ENCODE results near the gene SLC1A4. TPM values are rescaled to one million over a fixed set of nuclear protein-coding genes. Genes with fewer than 3 reads are reported as not detected.
A peak's percentile ranks its signal among the peaks of the same experiment; 100 is the strongest.
"Not testable (repeated sequence)": the region's sequence is repeated elsewhere in the genome, so short reads cannot be mapped to it uniquely, and the experiment has no call there.

Gene SLC1A4
- polyA plus RNA-seq, 3 donors from 2014 or later: 7.0 to 10.4 (median 8.2) TPM

- Mint-ChIP-seq H3K27ac (peak overlapping the region in 2 of 6 donors; percentile 82 to 87), H3K4me1 (peaks cover 22 to 66% of the 10 kb centered on the region in 2 donors)
Observed at GRCh38 chr2:64990876-64991275, 1.7 kb downstream of the SLC1A4 start.

GRCh38 chr2:64992218-64992617 lies 3.0 kb downstream of the SLC1A4 start:
- Mint-ChIP-seq H3K4me1 (peaks cover 18 to 52% of the 10 kb centered on the region in 2 donors), H3K9me3 (no peaks in the 10 kb centered on the region), H3K4me3 (peak overlapping the region; percentile 22 to 40 (median 28)), H3K27me3 (ENCODE audit: low read depth in 3 of 3) (peaks cover 4 to 16% (median 5%) of the 10 kb centered on the region in 3 donors), H3K27ac (peak overlapping the region in 1 of 6 donors; percentile 62), H3K36me3 (peaks cover 0 to 10% (median 0%) of the 10 kb centered on the region in 3 donors)
- no peak for DNase-seq

More at GRCh38 chr2:64990876-64991275, 1.7 kb downstream of the SLC1A4 start:
- Mint-ChIP-seq H3K36me3 (peaks cover 0 to 10% (median 0%) of the 10 kb centered on the region in 3 donors), H3K9me3 (no peaks in the 10 kb centered on the region), H3K4me3 (peak overlapping the region; percentile 85 to 91 (median 87)), H3K27me3 (ENCODE audit: low read depth in 3 of 3) (peaks cover 3 to 19% (median 5%) of the 10 kb centered on the region in 3 donors)
- no peak for DNase-seq

- Mint-ChIP-seq H3K27ac (no peak overlapping the region), H3K27me3 (ENCODE audit: low read depth in 3 of 3) (peaks cover 5 to 15% (median 6%) of the 10 kb centered on the region in 3 donors), H3K9me3 (no peaks in the 10 kb centered on the region), H3K4me3 (peak overlapping the region in 1 of 5 donors; percentile 49), H3K4me1 (peaks cover 15 to 45% of the 10 kb centered on the region in 2 donors), H3K36me3 (peaks cover 0 to 10% (median 0%) of the 10 kb centered on the region in 3 donors)
- DNase-seq: no peak
Observed at GRCh38 chr2:64992990-64993389, 3.8 kb downstream of the SLC1A4 start.

GRCh38 chr2:64995041-64995440 lies 5.8 kb downstream of the SLC1A4 start:
- DNase-seq: no peak
- H3K27me3 Mint-ChIP-seq (ENCODE audit: low read depth in 3 of 3): peaks cover 2 to 6% (median 3%) of the 10 kb centered on the region in 3 donors
- peaks cover 0 to 10% (median 0%) of the 10 kb centered on the region in 3 donors for H3K36me3 Mint-ChIP-seq
- no peak overlapping the region for H3K27ac Mint-ChIP-seq
- H3K9me3 Mint-ChIP-seq: no peaks in the 10 kb centered on the region
- no peak overlapping the region for H3K4me3 Mint-ChIP-seq
- H3K4me1 Mint-ChIP-seq: peaks cover 11 to 39% of the 10 kb centered on the region in 2 donors

GRCh38 chr2:64996871-64997307 lies 7.7 kb downstream of the SLC1A4 start:
- Mint-ChIP-seq H3K27me3 (ENCODE audit: low read depth in 3 of 3) (peaks cover 0 to 3% (median 3%) of the 10 kb centered on the region in 3 donors), H3K9me3 (no peaks in the 10 kb centered on the region), H3K4me3 (no peak overlapping the region), H3K36me3 (peaks cover 0 to 10% (median 0%) of the 10 kb centered on the region in 3 donors), H3K27ac (no peak overlapping the region), H3K4me1 (peaks cover 0 to 25% of the 10 kb centered on the region in 2 donors)
- DNase-seq: no peak

DNA sequence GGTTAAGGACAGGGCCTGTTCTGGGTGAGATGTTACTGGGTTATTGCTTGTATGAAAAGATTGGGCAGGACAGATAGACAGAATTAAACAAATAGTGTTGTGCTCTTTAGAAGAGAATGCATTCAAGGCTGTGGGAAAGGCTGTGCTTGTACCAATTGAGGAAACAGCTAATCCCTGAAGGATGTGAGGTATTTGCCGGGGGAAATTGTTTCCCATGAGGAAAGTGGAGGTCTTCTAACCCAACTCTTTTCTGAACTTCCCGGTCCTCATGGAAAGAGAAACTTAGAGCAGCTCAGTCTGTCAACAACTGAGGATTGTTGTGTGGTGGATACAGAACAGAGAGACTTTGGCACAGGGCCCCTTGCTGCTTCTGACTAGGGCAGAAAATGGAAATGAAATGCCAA lies 9.5 kb downstream of the SLC1A4 start:
- no peak overlapping the region for H3K27ac Mint-ChIP-seq
- H3K9me3 Mint-ChIP-seq: no peaks in the 10 kb centered on the region
- no peaks in the 10 kb centered on the region for H3K36me3 Mint-ChIP-seq
- H3K4me3 Mint-ChIP-seq: no peak overlapping the region
- no peak for DNase-seq
- H3K4me1 Mint-ChIP-seq: peaks cover 0 to 9% of the 10 kb centered on the region in 2 donors
- H3K27me3 Mint-ChIP-seq (ENCODE audit: low read depth in 3 of 3): peaks cover 0 to 3% (median 3%) of the 10 kb centered on the region in 3 donors

- Mint-ChIP-seq H3K9me3 (no peaks in the 10 kb centered on the region), H3K4me1 (no peaks in the 10 kb centered on the region), H3K27ac (peak overlapping the region in 1 of 6 donors; percentile 34), H3K36me3 (peaks cover 0 to under 1% (median 0%) of the 10 kb centered on the region in 3 donors), H3K4me3 (no peak overlapping the region), H3K27me3 (ENCODE audit: low read depth in 3 of 3) (peaks cover 0 to 3% (median 1%) of the 10 kb centered on the region in 3 donors)
- no peak for DNase-seq
Observed at GRCh38 chr2:64999754-65000153, 10.6 kb downstream of the SLC1A4 start.

GRCh38 chr2:65000644-65001043 lies 11.4 kb downstream of the SLC1A4 start:
- Mint-ChIP-seq H3K27me3 (ENCODE audit: low read depth in 3 of 3) (peaks cover 0 to 3% (median 1%) of the 10 kb centered on the region in 3 donors), H3K4me1 (no peaks in the 10 kb centered on the region), H3K4me3 (no peak overlapping the region), H3K36me3 (peaks cover 0 to 6% (median 0%) of the 10 kb centered on the region in 3 donors), H3K27ac (no peak overlapping the region), H3K9me3 (no peaks in the 10 kb centered on the region)
- DNase-seq: no peak

DNA sequence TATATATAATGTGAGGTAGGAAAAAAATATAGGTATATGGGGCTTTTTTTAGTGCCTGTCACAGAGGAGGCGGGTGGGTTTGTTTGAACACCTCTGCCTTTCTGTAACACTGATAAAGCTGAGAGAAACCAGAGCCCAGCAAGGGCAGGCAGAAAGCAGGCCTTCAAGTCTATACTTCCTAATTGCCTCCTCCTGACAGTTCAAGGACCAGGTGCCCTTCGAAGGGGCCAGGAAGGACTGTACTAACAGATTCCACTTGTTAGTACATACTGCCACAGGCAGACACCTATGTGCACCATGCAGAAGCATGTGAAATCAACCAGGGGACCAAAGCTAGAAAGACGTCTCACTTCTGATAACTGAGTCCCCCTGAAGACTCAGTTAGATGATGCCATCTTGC lies 13.8 kb downstream of the SLC1A4 start:
- H3K4me1 Mint-ChIP-seq: no peaks in the 10 kb centered on the region
- H3K27ac Mint-ChIP-seq: peak overlapping the region in 1 of 6 donors; percentile 48
- no peak for DNase-seq
- peaks cover 0 to 1% (median 0%) of the 10 kb centered on the region in 3 donors for H3K27me3 Mint-ChIP-seq (ENCODE audit: low read depth in 3 of 3)
- H3K4me3 Mint-ChIP-seq: no peak overlapping the region
- no peaks in the 10 kb centered on the region for H3K9me3 Mint-ChIP-seq
- peaks cover 0 to 7% (median 6%) of the 10 kb centered on the region in 3 donors for H3K36me3 Mint-ChIP-seq

GRCh38 chr2:65004232-65004631 lies 15.0 kb downstream of the SLC1A4 start:
- H3K9me3 Mint-ChIP-seq; H3K27ac Mint-ChIP-seq; H3K4me3 Mint-ChIP-seq; H3K27me3 Mint-ChIP-seq (ENCODE audit: low read depth in 3 of 3); DNase-seq; H3K36me3 Mint-ChIP-seq; H3K4me1 Mint-ChIP-seq: not testable (repeated sequence)

GRCh38 chr2:65013776-65014175 lies 24.6 kb downstream of the SLC1A4 start:
- Mint-ChIP-seq H3K4me1 (peaks cover 14 to 19% of the 10 kb centered on the region in 2 donors), H3K36me3 (peaks cover 4 to 49% (median 27%) of the 10 kb centered on the region in 3 donors), H3K27me3 (ENCODE audit: low read depth in 3 of 3) (no peaks in the 10 kb centered on the region), H3K4me3 (no peak overlapping the region), H3K27ac (no peak overlapping the region), H3K9me3 (no peaks in the 10 kb centered on the region)
- no peak for DNase-seq

GRCh38 chr2:65015731-65016130 lies 26.5 kb downstream of the SLC1A4 start:
- peaks cover 17 to 26% of the 10 kb centered on the region in 2 donors for H3K4me1 Mint-ChIP-seq
- H3K36me3 Mint-ChIP-seq: peaks cover 8 to 52% (median 29%) of the 10 kb centered on the region in 3 donors
- no peak overlapping the region for H3K27ac Mint-ChIP-seq
- DNase-seq: no peak
- H3K9me3 Mint-ChIP-seq: no peaks in the 10 kb centered on the region
- H3K27me3 Mint-ChIP-seq (ENCODE audit: low read depth in 3 of 3): no peaks in the 10 kb centered on the region
- H3K4me3 Mint-ChIP-seq: no peak overlapping the region

- Mint-ChIP-seq H3K4me1 (peaks cover 17 to 26% of the 10 kb centered on the region in 2 donors), H3K9me3 (no peaks in the 10 kb centered on the region), H3K27me3 (ENCODE audit: low read depth in 3 of 3) (no peaks in the 10 kb centered on the region), H3K4me3 (no peak overlapping the region), H3K27ac (peak overlapping the region in 2 of 6 donors; percentile 24 to 58), H3K36me3 (peaks cover 8 to 49% (median 29%) of the 10 kb centered on the region in 3 donors)
- DNase-seq: no peak
Observed at GRCh38 chr2:65016789-65017188, 27.6 kb downstream of the SLC1A4 start.

GRCh38 chr2:65017335-65017734 lies 28.1 kb downstream of the SLC1A4 start:
- Mint-ChIP-seq H3K4me1 (peaks cover 17 to 26% of the 10 kb centered on the region in 2 donors), H3K27ac (peak overlapping the region in 4 of 6 donors; percentile 13 to 73 (median 66)), H3K36me3 (peaks cover 8 to 53% (median 29%) of the 10 kb centered on the region in 3 donors), H3K27me3 (ENCODE audit: low read depth in 3 of 3) (no peaks in the 10 kb centered on the region), H3K9me3 (no peaks in the 10 kb centered on the region), H3K4me3 (peak overlapping the region in 3 of 5 donors; percentile 15 to 49 (median 35))
- DNase-seq: no peak

Data from immature natural killer cell (primary cell).